Activated T-cell treated with anti-CD3 and anti-CD28 coated beads for 48 hours (primary cell): ENCODE results near the gene MFSD6.
"Not testable (repeated sequence)": the region's sequence is repeated elsewhere in the genome, so short reads cannot be mapped to it uniquely, and the experiment has no call there.

Experiments used
- DNase-seq: peaks from one replicate; pipeline ENCODE4 v3.0.0-alpha.2; 2020; ENCODE audit warnings: low read depth

Gene MFSD6

GRCh38 chr2:190407662-190408537 is at the start of gene MFSD6:
TSS of gene MFSD6 (plus strand) at chr2:190408355. CDS start at chr2:190436030, 27,675 bp downstream.
- peak; percentile 59 for DNase-seq

GRCh38 chr2:190358655-190359448 is 49.3 kb upstream of the MFSD6 start:
- DNase-seq, result not testable (repeated sequence)

- no peak for DNase-seq
Measured at GRCh38 chr2:190360561-190360960, 47.6 kb upstream of the MFSD6 start.

GRCh38 chr2:190360965-190361364 is 47.2 kb upstream of the MFSD6 start:
- no peak for DNase-seq

GRCh38 chr2:190361572-190361971 is 46.6 kb upstream of the MFSD6 start:
- DNase-seq, result no peak

- DNase-seq, result no peak
Measured at GRCh38 chr2:190362894-190363293, 45.3 kb upstream of the MFSD6 start.

GRCh38 chr2:190365499-190366204 is 42.5 kb upstream of the MFSD6 start:
- no peak for DNase-seq

GRCh38 chr2:190366248-190366753 is 41.9 kb upstream of the MFSD6 start:
- no peak for DNase-seq

- no peak for DNase-seq
Measured at GRCh38 chr2:190367091-190367490, 41.1 kb upstream of the MFSD6 start.

GRCh38 chr2:190369635-190370034 is 38.5 kb upstream of the MFSD6 start:
- no peak for DNase-seq

- no peak for DNase-seq
Measured at GRCh38 chr2:190376083-190376482, 32.1 kb upstream of the MFSD6 start.

- no peak for DNase-seq
Measured at GRCh38 chr2:190376591-190377245, 31.4 kb upstream of the MFSD6 start.

- no peak for DNase-seq
Measured at GRCh38 chr2:190378880-190379237, 29.3 kb upstream of the MFSD6 start.

- no peak for DNase-seq
Measured at GRCh38 chr2:190379249-190379964, 28.7 kb upstream of the MFSD6 start.

- DNase-seq, result no peak
Measured at GRCh38 chr2:190380962-190381412, 27.2 kb upstream of the MFSD6 start.

GRCh38 chr2:190382851-190383250 is 25.3 kb upstream of the MFSD6 start:
- DNase-seq, result no peak

GRCh38 chr2:190387422-190387821 is 20.7 kb upstream of the MFSD6 start:
- DNase-seq, result no peak

GRCh38 chr2:190396271-190396670 is 11.9 kb upstream of the MFSD6 start:
- no peak for DNase-seq

GRCh38 chr2:190402986-190403603 is 5.1 kb upstream of the MFSD6 start:
- DNase-seq, result no peak

- no peak for DNase-seq
Measured at GRCh38 chr2:190404487-190404886, 3.7 kb upstream of the MFSD6 start.

GRCh38 chr2:190405070-190405469 is 3.1 kb upstream of the MFSD6 start:
- no peak for DNase-seq
